HG03442 (cell line): ENCODE results near the gene SLC34A1.
"Not testable (repeated sequence)": the region's sequence is repeated elsewhere in the genome, so short reads cannot be mapped to it uniquely, and the experiment has no call there.

Source experiments
- ATAC-seq: cut with Tn5 transposase; IDR thresholded peaks from one replicate; pipeline ENCODE4 v1.9.1; 2021; ENCODE audit warnings: mild to moderate bottlenecking, moderate library complexity; ENCODE audit not compliant: unreplicated experiment

SLC34A1 gene

GRCh38 chr5:177405312-177405711 is 21.1 kb downstream of the SLC34A1 start:
- no peak for ATAC-seq

- ATAC-seq, result no peak
Observed at GRCh38 chr5:177405805-177406204, 21.6 kb downstream of the SLC34A1 start.

GRCh38 chr5:177409043-177409801 is 25.0 kb downstream of the SLC34A1 start, which contains the start of gene F12:
F12 (minus strand) TSS chr5:177409564; CDS start chr5:177409527, 37 bp downstream.
- no peak for ATAC-seq

- ATAC-seq, result no peak
Observed at GRCh38 chr5:177410575-177410974, 26.3 kb downstream of the SLC34A1 start.

GRCh38 chr5:177412603-177413233 is 28.5 kb downstream of the SLC34A1 start:
- peak; percentile 63 for ATAC-seq

GRCh38 chr5:177414481-177414880 is 30.2 kb downstream of the SLC34A1 start:
- no peak for ATAC-seq

- not testable (repeated sequence) for ATAC-seq
Observed at GRCh38 chr5:177417081-177417480, 32.8 kb downstream of the SLC34A1 start.

- ATAC-seq, result no peak
Observed at GRCh38 chr5:177419046-177419445, 34.8 kb downstream of the SLC34A1 start.

GRCh38 chr5:177420472-177420871 is 36.2 kb downstream of the SLC34A1 start:
- not testable (repeated sequence) for ATAC-seq

GRCh38 chr5:177421062-177421798 is 37.0 kb downstream of the SLC34A1 start:
- ATAC-seq, result no peak

GRCh38 chr5:177423671-177424070 is 39.4 kb downstream of the SLC34A1 start:
- no peak for ATAC-seq

- no peak for ATAC-seq
Observed at GRCh38 chr5:177425196-177425800, 41.1 kb downstream of the SLC34A1 start.

- peak; percentile 78 for ATAC-seq
Observed at GRCh38 chr5:177425801-177426565, 41.7 kb downstream of the SLC34A1 start.

- peak; percentile 3 for ATAC-seq
Observed at GRCh38 chr5:177426566-177427210, 42.5 kb downstream of the SLC34A1 start, which contains the start of gene GRK6. GRK6 (plus strand) TSS chr5:177426676; CDS start chr5:177426846, 170 bp downstream.

- no peak for ATAC-seq
Observed at GRCh38 chr5:177427211-177427822, 43.1 kb downstream of the SLC34A1 start.

- no peak for ATAC-seq
Observed at GRCh38 chr5:177427919-177428573, 43.8 kb downstream of the SLC34A1 start.

GRCh38 chr5:177428574-177429217 is 44.5 kb downstream of the SLC34A1 start:
- no peak for ATAC-seq

- ATAC-seq, result no peak
Observed at GRCh38 chr5:177429248-177430040, 45.2 kb downstream of the SLC34A1 start.
